Dermis lymphatic vessel endothelial cell (primary cell): ENCODE data around the gene SLC22A17. TPM values are rescaled to one million over a fixed set of nuclear protein-coding genes. Genes with fewer than 3 reads are reported as not detected.

Source experiments
- total RNA-seq: library from RNA; depleted of rRNA; stranded (reverse); fragments of >200 nt; gene quantifications from 2 replicates; pipeline ENCODE4 v1.2.1, GENCODE V29; 2014

SLC22A17 gene
- total RNA-seq = 0.11 and 0.17 TPM in 2 replicates

GRCh38 chr14:23352506-23353432 lies at the start of gene SLC22A17:
SLC22A17 (minus strand) TSS chr14:23352887.

GRCh38 chr14:23376482-23377197 lies 24.0 kb upstream of the SLC22A17 start, which contains the start of gene CMTM5:
CMTM5 (plus strand) TSS chr14:23377046; CDS start chr14:23377252, 206 bp downstream.

DNA sequence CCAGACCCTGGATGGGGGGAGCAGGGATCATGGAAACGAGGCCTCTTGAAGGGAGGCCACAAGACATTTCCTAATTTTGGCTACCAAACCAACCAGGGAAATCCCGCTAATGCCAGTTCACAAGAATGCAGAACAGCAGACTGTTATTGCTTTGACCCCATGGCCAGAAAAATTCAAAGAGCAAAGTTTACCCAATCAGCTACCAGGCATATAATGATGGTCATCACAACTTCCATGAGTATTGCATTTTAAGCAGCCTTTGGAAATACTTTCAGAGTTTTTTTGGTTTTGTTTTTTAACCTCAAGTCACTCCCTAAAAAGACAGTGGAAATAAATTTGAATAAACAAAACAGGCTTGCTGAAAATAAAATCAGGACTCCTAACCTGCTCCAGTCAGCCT lies 19.8 kb upstream of the SLC22A17 start, which contains the start of gene IL25:
IL25 (plus strand) TSS at position 301 of the 400 bp plus-strand sequence.

DNA sequence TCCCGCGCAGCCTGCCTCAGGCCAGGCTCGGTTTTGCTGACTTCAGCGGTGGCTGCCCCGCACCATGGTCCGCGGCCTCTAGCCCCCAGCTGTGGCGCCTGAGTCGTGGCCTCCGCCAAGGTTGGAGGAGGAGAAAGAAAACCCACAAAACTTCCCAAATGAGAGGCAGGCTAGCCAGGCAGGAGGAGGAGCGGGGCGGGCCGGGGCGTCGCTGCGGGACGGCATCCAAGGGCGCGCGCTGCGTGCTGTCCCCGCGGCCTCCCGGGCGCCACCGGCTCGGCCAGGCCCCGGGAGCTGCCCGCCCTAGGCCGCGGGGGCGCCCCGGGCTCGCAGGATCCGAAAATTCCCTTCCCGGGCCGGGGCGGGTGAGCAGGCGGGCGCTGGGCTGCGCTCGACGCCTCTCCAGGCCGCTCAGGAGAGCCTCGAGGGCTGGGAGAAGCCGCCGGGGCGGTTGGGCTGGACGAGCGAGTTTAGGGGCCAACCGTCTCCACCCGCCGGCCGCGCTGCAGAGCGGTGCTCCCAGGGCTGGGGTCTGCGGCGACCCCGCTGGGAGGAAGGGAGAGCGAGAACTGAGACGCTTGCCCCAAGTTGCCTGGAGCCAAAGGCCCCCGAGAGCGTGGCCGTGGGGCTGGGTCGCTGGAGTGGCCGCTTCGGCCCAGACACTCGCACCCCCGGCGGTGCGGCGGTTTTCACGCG lies 12.5 kb upstream of the SLC22A17 start, which contains the start of gene EFS:
EFS (minus strand) TSS at position 137 of the 696 bp plus-strand sequence. CDS start 147 bp downstream, outside the sequence.

DNA sequence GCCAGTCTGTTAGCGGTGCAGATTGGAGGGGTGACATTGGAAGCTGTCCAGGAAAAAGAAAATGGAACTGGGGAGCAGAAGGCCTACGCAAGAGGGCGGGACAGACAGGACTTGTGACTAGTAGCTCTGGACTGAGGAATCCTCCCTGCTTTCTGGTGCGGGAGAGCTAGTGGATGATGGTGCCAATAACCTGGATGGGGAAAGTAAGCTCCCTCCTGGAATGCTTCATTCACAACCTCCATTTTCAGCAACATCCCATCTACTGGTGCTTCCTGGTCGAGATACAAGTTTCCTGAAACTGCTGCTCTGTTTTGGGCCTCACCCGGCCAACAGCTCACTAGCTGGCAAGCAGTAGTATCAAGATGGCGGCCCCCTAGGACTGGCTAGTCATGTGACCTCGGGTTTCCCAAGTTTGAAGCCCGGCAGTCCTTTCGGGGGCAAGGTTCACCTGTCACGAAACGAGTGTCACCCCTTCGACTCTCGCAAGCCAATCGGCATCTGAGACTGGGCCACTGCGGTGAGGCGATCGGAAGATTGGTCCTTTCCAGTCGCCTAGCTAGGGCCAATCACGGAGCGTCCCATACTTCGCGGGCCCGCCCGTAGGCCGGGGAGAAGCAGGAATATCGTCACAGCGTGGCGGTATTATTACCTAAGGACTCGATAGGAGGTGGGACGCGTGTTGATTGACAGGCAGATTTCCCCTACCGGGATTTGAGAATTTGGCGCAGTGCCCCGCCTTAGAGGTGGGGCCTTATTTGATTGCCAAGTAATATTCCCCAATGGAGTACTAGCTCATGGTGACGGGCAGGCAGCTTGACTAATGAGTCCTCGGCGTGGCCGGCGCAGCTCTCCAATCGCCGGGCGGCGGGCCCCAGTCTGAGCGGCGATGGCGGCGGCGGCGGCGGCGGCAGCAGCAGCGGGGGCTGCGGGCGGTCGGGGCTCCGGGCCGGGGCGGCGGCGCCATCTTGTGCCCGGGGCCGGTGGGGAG lies 31.8 kb downstream of the SLC22A17 start, which contains the start of gene PABPN1:
PABPN1 (plus strand) TSS at position 874 of the 988 bp plus-strand sequence; CDS start at position 887, 13 bp downstream.

GRCh38 chr14:23306412-23307145 lies 46.1 kb downstream of the SLC22A17 start, which contains the start of gene BCL2L2:
BCL2L2 (plus strand) TSS chr14:23306833; CDS start chr14:23307768, 935 bp downstream.

GRCh38 chr14:23302290-23303225 lies 50.1 kb downstream of the SLC22A17 start, which contains the start of gene PPP1R3E:
PPP1R3E (minus strand) TSS chr14:23302859; CDS start chr14:23302576, 283 bp downstream.

Other genes starting within 250 kb of the SLC22A17 start
- not detected in 2 replicates for gene CIROP, start 247.9 kb downstream of the SLC22A17 start, total RNA-seq
- not detected in 2 replicates for gene CEBPE, start 233.6 kb downstream of the SLC22A17 start, total RNA-seq
- gene SLC7A8, start 169.2 kb downstream of the SLC22A17 start, total RNA-seq = 0.11 and 3.1 TPM in 2 replicates
- gene RNF212B, start 115.0 kb downstream of the SLC22A17 start, total RNA-seq = not detected in 2 replicates
- gene HOMEZ, start 66.8 kb downstream of the SLC22A17 start, total RNA-seq = 3.3 and 3.9 TPM in 2 replicates
- 2.8 and 3.5 TPM in 2 replicates for gene PPP1R3E, start 50.0 kb downstream of the SLC22A17 start, total RNA-seq
- 15.3 and 22.5 TPM in 2 replicates for gene BCL2L2, start 46.1 kb downstream of the SLC22A17 start, total RNA-seq
- gene PABPN1, start 31.4 kb downstream of the SLC22A17 start, total RNA-seq = 81.5 and 81.7 TPM in 2 replicates
- not detected in 2 replicates for gene EFS, start 12.3 kb upstream of the SLC22A17 start, total RNA-seq
- not detected in 2 replicates for gene IL25, start 19.9 kb upstream of the SLC22A17 start, total RNA-seq
- not detected in 2 replicates for gene CMTM5, start 24.2 kb upstream of the SLC22A17 start, total RNA-seq
- gene MYH6, start 55.4 kb upstream of the SLC22A17 start, total RNA-seq = not detected in 2 replicates
- gene MYH7, start 82.8 kb upstream of the SLC22A17 start, total RNA-seq = not detected in 2 replicates
- 43.6 and 49.0 TPM in 2 replicates for gene NGDN, start 116.8 kb upstream of the SLC22A17 start, total RNA-seq
- 0.09 and 0.11 TPM in 2 replicates for gene ZFHX2, start 198.9 kb upstream of the SLC22A17 start, total RNA-seq
- gene THTPA, start 203.4 kb upstream of the SLC22A17 start, total RNA-seq = 7.2 and 7.4 TPM in 2 replicates
- 24.2 and 30.0 TPM in 2 replicates for gene AP1G2, start 214.9 kb upstream of the SLC22A17 start, total RNA-seq
- under 0.01 TPM in 1 of 2 replicates, not detected in the other for gene JPH4, start 225.9 kb upstream of the SLC22A17 start, total RNA-seq